Esophagus muscularis mucosa (tissue), 4 donors: Measurements from ENCODE around the gene ADPRHL1. TPM values are rescaled to one million over a fixed set of nuclear protein-coding genes. Genes with fewer than 3 reads are reported as not detected.
A peak's percentile ranks its signal among the peaks of the same experiment; 100 is the strongest.
"Not testable (repeated sequence)": the region's sequence is repeated elsewhere in the genome, so short reads cannot be mapped to it uniquely, and the experiment has no call there.

Experiments used
- DNase-seq: peaks from one replicate; pipeline ENCODE4 v3.0.0-alpha.2; 2017; ENCODE audit errors: extremely low spot score
- H3K27ac ChIP-seq, 4 donors: fragments of 200-600 bp; sonication (generic); replicated peaks in 1 of 4; 1 replicate in 3 of 4; 2 replicates in 1 of 4; pipeline ENCODE4 v1.5.1; 2016 to 2019; ENCODE audit warnings: mild to moderate bottlenecking in 1 of 4
- H3K27me3 ChIP-seq, 4 donors: fragments of 200-600 bp; sonication (generic); one replicate each; pipeline versions ENCODE4 v1.5.1 to v1.6.0; 2016 to 2019
- H3K36me3 ChIP-seq, 4 donors: fragments of 200-600 bp; sonication (generic); one replicate each; pipeline ENCODE4 v1.5.1; 2016 to 2019
- H3K4me1 ChIP-seq, 4 donors: fragments of 200-600 bp; sonication (generic); one replicate each; pipeline ENCODE4 v1.5.1; 2016 to 2019
- H3K4me3 ChIP-seq, 4 donors: fragments of 200-600 bp; sonication (generic); 1 replicate in 2 of 4; 2 replicates in 2 of 4; pipeline ENCODE4 v1.5.1; 2016 to 2019; ENCODE audit warnings: mild to moderate bottlenecking in 4 of 4, moderate library complexity in 1 of 4
- H3K9me3 ChIP-seq, 4 donors: fragments of 200-600 bp; sonication (generic); 1 replicate in 3 of 4; 2 replicates in 1 of 4; pipeline ENCODE4 v1.5.1; 2016 to 2019
- CTCF ChIP-seq, 3 experiments: fragments of 200-600 bp in 2 of 3; fragments of 450-650 bp in 1 of 3; sonication (generic) in 2 of 3; IDR thresholded peaks; one replicate each; pipeline ENCODE4 v1.5.1; 2017 to 2019; ENCODE audit warnings: antibody characterized with exemption in 3 of 3, mild to moderate bottlenecking in 2 of 3, moderate library complexity in 1 of 3
- EP300 ChIP-seq: sonication (generic); formaldehyde crosslinking; IDR thresholded peaks from one replicate; pipeline ENCODE4 v1.6.1; 2017; ENCODE audit warnings: antibody characterized with exemption
- POLR2A ChIP-seq: fragments of 450-650 bp; IDR thresholded peaks from one replicate; pipeline ENCODE4 v1.6.1; 2017; ENCODE audit warnings: antibody characterized with exemption, moderate library complexity, mild to moderate bottlenecking, low read depth
- POLR2AphosphoS5 ChIP-seq, 2 donors: sonication (generic); formaldehyde crosslinking; IDR thresholded peaks; one replicate each; pipeline ENCODE4 v1.6.1; 2017; ENCODE audit warnings: antibody characterized with exemption in 2 of 2
- WGBS: methylation state at CpG from one replicate; pipeline ENCODE4 v1.1.5; 2018; 5-methylcytosine and 5-hydroxymethylcytosine counted together
- intact Hi-C: fragments of 100-400 bp; cut with DNase I; formaldehyde crosslinking; loops from one replicate; pipeline ENCODE4 v1.15.1; 2023
- total RNA-seq, 4 donors: library from RNA; depleted of rRNA; stranded (reverse); fragments of >200 nt; gene quantifications; one replicate each; pipeline versions ENCODE4 v1.1.0 to v1.2.1, GENCODE V29; 2016

ADPRHL1 gene
- total RNA-seq, 4 donors from 2014 or later, result 6.9 to 26.2 (median 11.0) TPM

- H3K9me3 ChIP-seq, result no peaks in the 10 kb centered on the region
- TF ChIP-seq EP300 (no peak), CTCF (IDR thresholded peaks at IDR 0.05) (no peak), POLR2A (no peak), POLR2AphosphoS5 (IDR thresholded peaks at IDR 0.05) (no peak)
- H3K4me3 ChIP-seq, result no peak overlapping the region
- 77% methylated on average over 17 of the region's 17 CpGs for WGBS
- H3K27ac ChIP-seq, result peak overlapping the region in 2 of 4 donors; percentile 31 to 36
- intact Hi-C loops, result no loop called here
- H3K27me3 ChIP-seq, result no peaks in the 10 kb centered on the region
- peaks cover 0 to 34% (median 2%) of the 10 kb centered on the region in 4 donors for H3K36me3 ChIP-seq
- DNase-seq, result no peak
- peaks cover under 1 to 10% (median 6%) of the 10 kb centered on the region in 4 donors for H3K4me1 ChIP-seq
These were observed 15.8 kb downstream of the ADPRHL1 start for GRCh38 chr13:113437408-113438010.

GRCh38 chr13:113436866-113437265 is 16.4 kb downstream of the ADPRHL1 start:
- H3K36me3 ChIP-seq, result peaks cover 0 to 29% (median 2%) of the 10 kb centered on the region in 4 donors
- H3K9me3 ChIP-seq, DNase-seq, H3K4me3 ChIP-seq, H3K27me3 ChIP-seq, intact Hi-C loops: not testable (repeated sequence)
- peaks cover 4 to 10% (median 6%) of the 10 kb centered on the region in 4 donors for H3K4me1 ChIP-seq
- 97% methylated on average over 7 of the region's 15 CpGs for WGBS
- H3K27ac ChIP-seq, result peak overlapping the region in 1 of 4 donors; percentile 31

- DNase-seq, H3K27me3 ChIP-seq, H3K27ac ChIP-seq, intact Hi-C loops, H3K4me3 ChIP-seq, H3K9me3 ChIP-seq: not testable (repeated sequence)
- WGBS, result 93% methylated on average over 9 of the region's 15 CpGs
- peaks cover 0 to 29% (median 2%) of the 10 kb centered on the region in 4 donors for H3K36me3 ChIP-seq
- peaks cover 4 to 10% (median 6%) of the 10 kb centered on the region in 4 donors for H3K4me1 ChIP-seq
These were observed 17.4 kb downstream of the ADPRHL1 start for GRCh38 chr13:113435907-113436306.

- intact Hi-C loops, result no loop called here
- WGBS, result 96% methylated on average over 21 of the region's 21 CpGs
- DNase-seq, result no peak
- H3K4me3 ChIP-seq, result no peak overlapping the region
- H3K27ac ChIP-seq, result no peak overlapping the region
- peaks cover 4 to 10% (median 6%) of the 10 kb centered on the region in 4 donors for H3K4me1 ChIP-seq
- peaks cover 0 to 44% (median 3%) of the 10 kb centered on the region in 4 donors for H3K36me3 ChIP-seq
- H3K9me3 ChIP-seq, result no peaks in the 10 kb centered on the region
- no peaks in the 10 kb centered on the region for H3K27me3 ChIP-seq
- no peak for TF ChIP-seq CTCF (IDR thresholded peaks at IDR 0.05)
- no peak for TF ChIP-seq POLR2A
- no peak for TF ChIP-seq EP300
- no peak for TF ChIP-seq POLR2AphosphoS5 (IDR thresholded peaks at IDR 0.05)
These were observed 19.8 kb downstream of the ADPRHL1 start for GRCh38 chr13:113433391-113433916.

GRCh38 chr13:113432506-113433270 is 20.6 kb downstream of the ADPRHL1 start:
- Histone ChIP-seq H3K9me3 (no peaks in the 10 kb centered on the region), H3K4me1 (peaks cover 4 to 13% (median 7%) of the 10 kb centered on the region in 4 donors), H3K36me3 (peaks cover 0 to 46% (median 3%) of the 10 kb centered on the region in 4 donors), H3K4me3 (no peak overlapping the region), H3K27ac (no peak overlapping the region), H3K27me3 (no peaks in the 10 kb centered on the region)
- no peak for TF ChIP-seq POLR2A
- no peak for TF ChIP-seq POLR2AphosphoS5 (IDR thresholded peaks at IDR 0.05)
- no peak for TF ChIP-seq CTCF (IDR thresholded peaks at IDR 0.05)
- TF ChIP-seq EP300, result no peak
- intact Hi-C loops, result no loop called here
- no peak for DNase-seq
- 85% methylated on average over 29 of the region's 34 CpGs for WGBS
